Caco-2 (cell line): ENCODE results near the gene MNAT1. TPM values are rescaled to one million over a fixed set of nuclear protein-coding genes. Genes with fewer than 3 reads are reported as not detected.

Experiments
- BruUV-seq: library from RNA; stranded (reverse); fragments of 400-500 nt; replicated peaks from 2 replicates; lab custom pipeline; 2021; lab: Mats Ljungman, UMichigan
- CTCF ChIA-PET: fragments of 300-600 bp; sonication (Branson Sonifier 250); formaldehyde crosslinking; loops from one replicate; lab custom pipeline; 2022; ENCODE audit warnings: antibody characterized with exemption; lab: Charles Lee
- POLR2A ChIA-PET: fragments of 300-600 bp; sonication (Branson Sonifier 250); formaldehyde crosslinking; loops from one replicate; lab custom pipeline; 2022; ENCODE audit warnings: antibody characterized with exemption; lab: Charles Lee
- DNase-seq, 2 experiments: peaks; one replicate each; pipeline versions ENCODE4 v3.0.0 to v3.0.0-alpha.2; 2020 to 2022
- H3K27me3 ChIP-seq: replicated peaks from 2 replicates; pipeline ENCODE4 v1.6.0; 2011; ENCODE audit warnings: low read length; ENCODE audit not compliant: control insufficient read depth, insufficient read depth
- H3K36me3 ChIP-seq: 2 replicates; pipeline ENCODE4 v1.5.1; 2011; ENCODE audit warnings: low read length; ENCODE audit not compliant: control insufficient read depth, insufficient read depth
- H3K4me1 ChIP-seq: fragments of 250-450 bp; sonication (Bioruptor Pico); 2 replicates; pipeline ENCODE4 v1.5.1; 2020; ENCODE audit warnings: mild to moderate bottlenecking
- H3K4me3 ChIP-seq: 2 replicates; pipeline ENCODE4 v1.5.1; 2011; ENCODE audit warnings: low read depth, mild to moderate bottlenecking, control low read depth, low read length
- H3K9me3 ChIP-seq: fragments of 250-450 bp; sonication (Bioruptor Pico); 2 replicates; pipeline ENCODE4 v1.5.1; 2020; ENCODE audit warnings: mild to moderate bottlenecking, moderate library complexity
- H3K27ac Mint-ChIP-seq: one replicate; pipeline ENCODE4 v1.8.0; 2022; ENCODE audit warnings: mixed read lengths; ENCODE audit not compliant: unreplicated experiment
- H3K27me3 Mint-ChIP-seq: one replicate; pipeline ENCODE4 v1.8.0; 2022; ENCODE audit warnings: mixed read lengths; ENCODE audit not compliant: insufficient read depth, unreplicated experiment
- H3K36me3 Mint-ChIP-seq: one replicate; pipeline ENCODE4 v1.8.0; 2022; ENCODE audit warnings: mild to moderate bottlenecking, mixed read lengths; ENCODE audit not compliant: insufficient read depth, unreplicated experiment
- H3K4me1 Mint-ChIP-seq: one replicate; pipeline ENCODE4 v1.8.0; 2022; ENCODE audit warnings: low read depth, mixed read lengths; ENCODE audit not compliant: unreplicated experiment
- H3K4me3 Mint-ChIP-seq: one replicate; pipeline ENCODE4 v1.8.0; 2022; ENCODE audit warnings: mild to moderate bottlenecking, moderate library complexity, mixed read lengths; ENCODE audit not compliant: unreplicated experiment
- H3K9me3 Mint-ChIP-seq: one replicate; pipeline ENCODE4 v1.8.0; 2022; ENCODE audit warnings: mixed read lengths; ENCODE audit not compliant: unreplicated experiment
- intact Hi-C: fragments of 100-400 bp; cut with micrococcal nuclease; formaldehyde crosslinking; loops from one replicate; pipeline ENCODE4 v1.10.0; 2022; ENCODE audit not compliant: unreplicated experiment
- total RNA-seq: library from RNA; stranded (reverse); gene quantifications from 2 replicates; pipeline ENCODE4 v1.2.3, GENCODE V29; 2022
- TF ChIP-seq, protein P1 (sequence below), 2 experiments: fragments of 200-600 bp in 1 of 2; IDR thresholded peaks; 1 replicate in 1 of 2; 2 replicates in 1 of 2; pipeline versions ENCODE4 v1.5.1 to v1.8.0; 2011 to 2022; ENCODE audit warnings: antibody characterized with exemption in 1 of 2, control low read depth in 1 of 2, inconsistent platforms in 1 of 2, low read depth in 1 of 2, low read length in 1 of 2, mild to moderate bottlenecking in 1 of 2, moderate library complexity in 1 of 2; ENCODE audit not compliant: insufficient read depth in 1 of 2, severe bottlenecking in 1 of 2, unreplicated experiment in 1 of 2

Gene MNAT1
- total RNA-seq, 1 experiment from 2014 or later, result 36.4 TPM

DNA sequence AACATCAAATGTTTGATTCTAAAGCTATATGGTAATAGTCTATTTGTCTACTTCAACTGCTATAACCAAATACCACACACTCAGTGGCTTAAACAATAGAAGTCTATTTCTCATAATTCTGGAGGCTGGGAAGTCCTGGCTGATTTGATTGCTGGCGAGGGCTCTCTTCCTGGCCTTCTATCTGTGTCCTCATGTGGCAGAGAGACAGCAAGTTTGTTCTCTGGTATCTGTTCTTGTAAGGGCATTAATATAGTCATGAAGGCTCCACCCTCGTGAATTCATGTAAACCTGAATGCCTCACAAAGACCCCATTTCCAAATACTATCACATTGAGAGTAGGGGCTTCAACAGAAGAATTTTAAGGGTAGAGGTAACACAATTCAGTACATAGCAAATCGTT is 212.2 kb downstream of the MNAT1 start:
- Histone ChIP-seq H3K9me3 (no peaks in the 10 kb centered on the region), H3K27me3 (no peaks in the 10 kb centered on the region), H3K36me3 (no peaks in the 10 kb centered on the region), H3K4me1 (no peaks in the 10 kb centered on the region), H3K4me3 (no peak overlapping the region)
- no peak overlapping the region for H3K27ac Mint-ChIP-seq
- no peaks in the 10 kb centered on the region for H3K9me3 Mint-ChIP-seq
- DNase-seq, result no peak
- no peak overlapping the region for H3K4me3 Mint-ChIP-seq
- TF ChIP-seq, protein P1, sequence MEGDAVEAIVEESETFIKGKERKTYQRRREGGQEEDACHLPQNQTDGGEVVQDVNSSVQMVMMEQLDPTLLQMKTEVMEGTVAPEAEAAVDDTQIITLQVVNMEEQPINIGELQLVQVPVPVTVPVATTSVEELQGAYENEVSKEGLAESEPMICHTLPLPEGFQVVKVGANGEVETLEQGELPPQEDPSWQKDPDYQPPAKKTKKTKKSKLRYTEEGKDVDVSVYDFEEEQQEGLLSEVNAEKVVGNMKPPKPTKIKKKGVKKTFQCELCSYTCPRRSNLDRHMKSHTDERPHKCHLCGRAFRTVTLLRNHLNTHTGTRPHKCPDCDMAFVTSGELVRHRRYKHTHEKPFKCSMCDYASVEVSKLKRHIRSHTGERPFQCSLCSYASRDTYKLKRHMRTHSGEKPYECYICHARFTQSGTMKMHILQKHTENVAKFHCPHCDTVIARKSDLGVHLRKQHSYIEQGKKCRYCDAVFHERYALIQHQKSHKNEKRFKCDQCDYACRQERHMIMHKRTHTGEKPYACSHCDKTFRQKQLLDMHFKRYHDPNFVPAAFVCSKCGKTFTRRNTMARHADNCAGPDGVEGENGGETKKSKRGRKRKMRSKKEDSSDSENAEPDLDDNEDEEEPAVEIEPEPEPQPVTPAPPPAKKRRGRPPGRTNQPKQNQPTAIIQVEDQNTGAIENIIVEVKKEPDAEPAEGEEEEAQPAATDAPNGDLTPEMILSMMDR (IDR thresholded peaks at IDR 0.05; ENCODE audit: insufficient read depth in 1 of 2, low read depth in 1 of 2, low read length in 1 of 2, severe bottlenecking in 1 of 2, unreplicated experiment in 1 of 2), result no peak
- no peaks in the 10 kb centered on the region for H3K36me3 Mint-ChIP-seq
- ChIA-PET POLR2A (no interaction called here), CTCF (no interaction called here)
- H3K4me1 Mint-ChIP-seq, result no peaks in the 10 kb centered on the region
- BruUV-seq, result no TSS peak
- intact Hi-C loops, result no loop called here
- no peaks in the 10 kb centered on the region for H3K27me3 Mint-ChIP-seq

DNA sequence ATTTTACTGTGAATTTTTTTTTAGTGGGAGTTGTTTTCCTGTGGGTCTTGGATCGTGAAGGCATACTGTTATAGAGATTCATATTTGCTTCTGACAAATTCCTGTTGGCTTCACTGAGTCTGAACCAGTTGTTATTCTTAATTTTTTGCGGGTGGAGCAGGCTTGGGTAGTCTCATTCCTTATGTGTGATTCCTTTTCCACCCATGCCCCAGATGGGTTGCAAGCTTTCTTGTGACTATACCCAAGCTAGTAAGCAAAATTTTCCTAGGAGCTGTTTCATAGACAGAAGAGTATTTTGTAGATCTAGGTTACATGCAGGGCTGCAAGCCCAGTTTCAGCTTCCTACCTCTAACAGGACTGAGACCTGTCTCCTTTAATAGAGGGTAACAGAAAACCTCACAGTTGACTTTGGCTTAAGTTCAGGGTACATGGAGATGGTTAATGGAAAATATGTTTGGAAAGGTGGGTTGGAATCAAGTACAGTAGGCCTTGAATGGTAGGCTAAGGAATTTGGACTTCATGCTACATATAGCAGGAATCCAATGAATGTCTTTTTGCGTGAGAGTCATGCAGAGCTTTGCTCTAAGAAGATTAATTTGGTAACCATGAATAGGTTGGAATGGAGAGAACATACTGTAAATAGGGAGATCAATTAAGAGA is 217.3 kb downstream of the MNAT1 start:
- Mint-ChIP-seq H3K4me1 (no peaks in the 10 kb centered on the region), H3K9me3 (peaks cover 6% of the 10 kb centered on the region), H3K4me3 (no peak overlapping the region), H3K36me3 (no peaks in the 10 kb centered on the region), H3K27me3 (no peaks in the 10 kb centered on the region), H3K27ac (no peak overlapping the region)
- no peaks in the 10 kb centered on the region for H3K36me3 ChIP-seq
- H3K4me1 ChIP-seq, result no peaks in the 10 kb centered on the region
- TF ChIP-seq, protein P1 (IDR thresholded peaks at IDR 0.05; ENCODE audit: insufficient read depth in 1 of 2, low read depth in 1 of 2, low read length in 1 of 2, severe bottlenecking in 1 of 2, unreplicated experiment in 1 of 2), result no peak
- POLR2A ChIA-PET, result no interaction called here
- DNase-seq, result no peak
- no TSS peak for BruUV-seq
- H3K27me3 ChIP-seq, result no peaks in the 10 kb centered on the region
- CTCF ChIA-PET, result no interaction called here
- intact Hi-C loops, result no loop called here
- no peak overlapping the region for H3K4me3 ChIP-seq
- H3K9me3 ChIP-seq, result peaks cover 4% of the 10 kb centered on the region; the same call in 1 of the 2 replicates

DNA sequence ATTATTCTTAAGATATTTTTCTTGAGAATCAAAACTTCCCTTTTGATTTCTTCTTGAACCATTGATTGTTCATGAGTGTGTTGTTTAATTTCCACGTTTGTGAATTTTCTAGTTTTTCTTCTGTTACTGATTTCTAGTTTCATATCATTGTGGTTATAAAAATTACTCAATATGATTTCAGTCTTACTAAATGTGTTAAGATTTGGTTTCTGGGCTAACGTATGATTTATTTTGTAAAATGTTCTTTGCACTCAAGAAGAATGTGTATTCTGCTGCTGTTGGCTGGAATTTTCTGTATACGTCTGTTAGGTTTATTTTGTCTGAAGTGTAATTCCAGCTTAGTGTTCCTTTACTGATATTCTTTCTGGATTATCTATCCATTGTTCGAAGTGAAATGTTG is 221.6 kb downstream of the MNAT1 start:
- no peak overlapping the region for H3K4me3 ChIP-seq
- POLR2A ChIA-PET, result no interaction called here
- H3K9me3 Mint-ChIP-seq, result peaks cover 21% of the 10 kb centered on the region
- no peak overlapping the region for H3K27ac Mint-ChIP-seq
- intact Hi-C loops, result no loop called here
- H3K4me1 Mint-ChIP-seq, result no peaks in the 10 kb centered on the region
- no peaks in the 10 kb centered on the region for H3K4me1 ChIP-seq
- DNase-seq, result no peak
- H3K9me3 ChIP-seq, result peaks cover 4% of the 10 kb centered on the region; the same call in 1 of the 2 replicates
- TF ChIP-seq, protein P1 (IDR thresholded peaks at IDR 0.05; ENCODE audit: insufficient read depth in 1 of 2, low read depth in 1 of 2, low read length in 1 of 2, severe bottlenecking in 1 of 2, unreplicated experiment in 1 of 2), result no peak
- H3K4me3 Mint-ChIP-seq, result no peak overlapping the region
- no peaks in the 10 kb centered on the region for H3K36me3 ChIP-seq
- H3K27me3 Mint-ChIP-seq, result no peaks in the 10 kb centered on the region
- H3K36me3 Mint-ChIP-seq, result peaks cover 9% of the 10 kb centered on the region
- CTCF ChIA-PET, result no interaction called here
- no peaks in the 10 kb centered on the region for H3K27me3 ChIP-seq
- BruUV-seq, result no TSS peak
